A549 (cell line): ENCODE data around the gene POLD4.

Experiments used
- BHLHE40 ChIP-seq: IDR thresholded peaks from 2 replicates; pipeline ENCODE4 v1.6.1; 2012; ENCODE audit warnings: low read depth, low read length, inconsistent platforms
- CBX8 ChIP-seq: fragments of 200-600 bp; sonication (generic); IDR thresholded peaks from 2 replicates; pipeline ENCODE4 v1.6.1; 2016
- EP300 ChIP-seq, 2 experiments: fragments of >200 bp; sonication (Bioruptor Twin); formaldehyde crosslinking; IDR thresholded peaks; 2 replicates in 1 of 2; 3 replicates in 1 of 2; pipeline ENCODE4 v1.6.1; 2016 to 2017
- ESRRA ChIP-seq: fragments of 150-350 bp; IDR thresholded peaks from 2 replicates; pipeline ENCODE4 v1.6.1; 2014; ENCODE audit warnings: mild to moderate bottlenecking, low read length, borderline replicate concordance
- GATA3 ChIP-seq: IDR thresholded peaks from 2 replicates; pipeline ENCODE4 v1.6.1; 2012; ENCODE audit warnings: borderline replicate concordance
- NFE2L2 ChIP-seq: fragments of 150-350 bp; conservative IDR thresholded peaks from 2 replicates; pipeline ENCODE4 v1.6.1; 2014; ENCODE audit warnings: low read length
- NR3C1 ChIP-seq: fragments of >200 bp; sonication (Bioruptor Twin); formaldehyde crosslinking; IDR thresholded peaks from 3 replicates; pipeline ENCODE4 v1.6.1; 2017
- POLR2A ChIP-seq: IDR thresholded peaks from 2 replicates; pipeline ENCODE4 v1.6.1; 2012; ENCODE audit warnings: mild to moderate bottlenecking, low read length
- RAD21 ChIP-seq, 2 experiments: fragments of >200 bp in 1 of 2; sonication (Bioruptor Twin) in 1 of 2; formaldehyde crosslinking in 1 of 2; IDR thresholded peaks in 1 of 2; conservative IDR thresholded peaks in 1 of 2; 2 replicates in 1 of 2; 3 replicates in 1 of 2; pipeline ENCODE4 v1.6.1; 2012 to 2018; ENCODE audit warnings: inconsistent platforms in 1 of 2
- RNF2 ChIP-seq: fragments of 200-600 bp; sonication (generic); IDR thresholded peaks from 2 replicates; pipeline ENCODE4 v1.6.1; 2016; ENCODE audit warnings: low read depth, mild to moderate bottlenecking, antibody characterized with exemption, moderate library complexity, borderline replicate concordance
- SMC3 ChIP-seq: fragments of >200 bp; sonication (Bioruptor Twin); formaldehyde crosslinking; IDR thresholded peaks from 3 replicates; pipeline ENCODE4 v1.6.1; 2018; ENCODE audit warnings: inconsistent platforms
- TF ChIP-seq, protein P1 (sequence below): fragments of >200 bp; sonication (Bioruptor Twin); formaldehyde crosslinking; IDR thresholded peaks from 3 replicates; pipeline ENCODE4 v1.5.1; 2016
- TF ChIP-seq, protein P2 (sequence below): fragments of 150-350 bp; IDR thresholded peaks from 2 replicates; pipeline ENCODE4 v1.6.1; 2014; ENCODE audit warnings: low read depth, mild to moderate bottlenecking, low read length
- TF ChIP-seq, protein P3 (sequence below): fragments of 200-600 bp; sonication (generic); IDR thresholded peaks from 2 replicates; pipeline ENCODE4 v1.6.1; 2016; ENCODE audit warnings: antibody characterized with exemption, mild to moderate bottlenecking, moderate library complexity

DNA sequence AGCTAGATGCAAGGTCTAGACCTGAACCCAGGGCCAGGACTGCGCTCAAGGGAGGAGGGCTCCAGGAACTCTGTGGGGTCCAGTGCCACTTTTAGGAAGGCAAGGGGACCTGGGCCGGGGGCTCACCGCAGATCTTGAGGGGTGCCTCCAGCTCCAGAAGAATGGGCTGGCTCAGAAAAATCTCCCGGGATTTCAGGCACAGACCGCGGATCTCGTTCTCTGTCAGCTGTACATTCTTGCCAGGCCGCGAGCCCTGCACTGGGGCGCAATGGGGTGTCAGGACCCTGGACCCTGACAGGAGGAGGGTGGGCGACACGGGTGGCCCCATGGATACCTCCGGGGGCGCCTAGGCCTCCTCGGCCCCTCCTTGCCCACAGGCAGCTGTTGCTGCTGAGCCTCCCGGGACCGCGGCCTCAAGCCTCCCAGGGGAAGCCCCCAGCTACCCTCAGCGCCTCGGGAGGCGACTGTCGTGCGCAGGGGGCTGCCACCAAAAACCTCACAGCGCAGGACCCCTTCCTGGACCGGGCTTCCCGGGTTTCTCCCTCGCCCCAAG is 47.7 kb upstream of the POLD4 start:
- TF ChIP-seq, protein P1, sequence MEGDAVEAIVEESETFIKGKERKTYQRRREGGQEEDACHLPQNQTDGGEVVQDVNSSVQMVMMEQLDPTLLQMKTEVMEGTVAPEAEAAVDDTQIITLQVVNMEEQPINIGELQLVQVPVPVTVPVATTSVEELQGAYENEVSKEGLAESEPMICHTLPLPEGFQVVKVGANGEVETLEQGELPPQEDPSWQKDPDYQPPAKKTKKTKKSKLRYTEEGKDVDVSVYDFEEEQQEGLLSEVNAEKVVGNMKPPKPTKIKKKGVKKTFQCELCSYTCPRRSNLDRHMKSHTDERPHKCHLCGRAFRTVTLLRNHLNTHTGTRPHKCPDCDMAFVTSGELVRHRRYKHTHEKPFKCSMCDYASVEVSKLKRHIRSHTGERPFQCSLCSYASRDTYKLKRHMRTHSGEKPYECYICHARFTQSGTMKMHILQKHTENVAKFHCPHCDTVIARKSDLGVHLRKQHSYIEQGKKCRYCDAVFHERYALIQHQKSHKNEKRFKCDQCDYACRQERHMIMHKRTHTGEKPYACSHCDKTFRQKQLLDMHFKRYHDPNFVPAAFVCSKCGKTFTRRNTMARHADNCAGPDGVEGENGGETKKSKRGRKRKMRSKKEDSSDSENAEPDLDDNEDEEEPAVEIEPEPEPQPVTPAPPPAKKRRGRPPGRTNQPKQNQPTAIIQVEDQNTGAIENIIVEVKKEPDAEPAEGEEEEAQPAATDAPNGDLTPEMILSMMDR = no peak
- TF ChIP-seq NR3C1 = no peak
- no peak for TF ChIP-seq GATA3
- TF ChIP-seq BHLHE40 = no peak
- no peak for TF ChIP-seq EP300 (IDR thresholded peaks at IDR 0.05)
- TF ChIP-seq POLR2A = no peak
- no peak for TF ChIP-seq RNF2
- TF ChIP-seq, protein P2, sequence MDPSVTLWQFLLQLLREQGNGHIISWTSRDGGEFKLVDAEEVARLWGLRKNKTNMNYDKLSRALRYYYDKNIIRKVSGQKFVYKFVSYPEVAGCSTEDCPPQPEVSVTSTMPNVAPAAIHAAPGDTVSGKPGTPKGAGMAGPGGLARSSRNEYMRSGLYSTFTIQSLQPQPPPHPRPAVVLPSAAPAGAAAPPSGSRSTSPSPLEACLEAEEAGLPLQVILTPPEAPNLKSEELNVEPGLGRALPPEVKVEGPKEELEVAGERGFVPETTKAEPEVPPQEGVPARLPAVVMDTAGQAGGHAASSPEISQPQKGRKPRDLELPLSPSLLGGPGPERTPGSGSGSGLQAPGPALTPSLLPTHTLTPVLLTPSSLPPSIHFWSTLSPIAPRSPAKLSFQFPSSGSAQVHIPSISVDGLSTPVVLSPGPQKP = no peak
- TF ChIP-seq RAD21 (conservative IDR thresholded peaks at IDR 0.05 in 1 of 2, IDR thresholded peaks at IDR 0.05 in 1 of 2) = no peak
- TF ChIP-seq, protein P3, sequence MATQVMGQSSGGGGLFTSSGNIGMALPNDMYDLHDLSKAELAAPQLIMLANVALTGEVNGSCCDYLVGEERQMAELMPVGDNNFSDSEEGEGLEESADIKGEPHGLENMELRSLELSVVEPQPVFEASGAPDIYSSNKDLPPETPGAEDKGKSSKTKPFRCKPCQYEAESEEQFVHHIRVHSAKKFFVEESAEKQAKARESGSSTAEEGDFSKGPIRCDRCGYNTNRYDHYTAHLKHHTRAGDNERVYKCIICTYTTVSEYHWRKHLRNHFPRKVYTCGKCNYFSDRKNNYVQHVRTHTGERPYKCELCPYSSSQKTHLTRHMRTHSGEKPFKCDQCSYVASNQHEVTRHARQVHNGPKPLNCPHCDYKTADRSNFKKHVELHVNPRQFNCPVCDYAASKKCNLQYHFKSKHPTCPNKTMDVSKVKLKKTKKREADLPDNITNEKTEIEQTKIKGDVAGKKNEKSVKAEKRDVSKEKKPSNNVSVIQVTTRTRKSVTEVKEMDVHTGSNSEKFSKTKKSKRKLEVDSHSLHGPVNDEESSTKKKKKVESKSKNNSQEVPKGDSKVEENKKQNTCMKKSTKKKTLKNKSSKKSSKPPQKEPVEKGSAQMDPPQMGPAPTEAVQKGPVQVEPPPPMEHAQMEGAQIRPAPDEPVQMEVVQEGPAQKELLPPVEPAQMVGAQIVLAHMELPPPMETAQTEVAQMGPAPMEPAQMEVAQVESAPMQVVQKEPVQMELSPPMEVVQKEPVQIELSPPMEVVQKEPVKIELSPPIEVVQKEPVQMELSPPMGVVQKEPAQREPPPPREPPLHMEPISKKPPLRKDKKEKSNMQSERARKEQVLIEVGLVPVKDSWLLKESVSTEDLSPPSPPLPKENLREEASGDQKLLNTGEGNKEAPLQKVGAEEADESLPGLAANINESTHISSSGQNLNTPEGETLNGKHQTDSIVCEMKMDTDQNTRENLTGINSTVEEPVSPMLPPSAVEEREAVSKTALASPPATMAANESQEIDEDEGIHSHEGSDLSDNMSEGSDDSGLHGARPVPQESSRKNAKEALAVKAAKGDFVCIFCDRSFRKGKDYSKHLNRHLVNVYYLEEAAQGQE = no peak
- no peak for TF ChIP-seq NFE2L2
- no peak for TF ChIP-seq CBX8
- TF ChIP-seq SMC3 = no peak
- TF ChIP-seq ESRRA = no peak
